ENCODE results near the gene GRIN3B.

Gene GRIN3B

GRCh38 chr19:1006711-1007398, 6.6 kb downstream of the GRIN3B start:
- TF ChIP-seq TCF12 (IDR thresholded peaks at IDR 0.05; ENCODE audit: low read depth) = no peak
- no peak for TF ChIP-seq TAF1 (IDR thresholded peaks at IDR 0.05; ENCODE audit: low read depth)
- no peak for TF ChIP-seq FOXM1 (IDR thresholded peaks at IDR 0.05; ENCODE audit: borderline replicate concordance, low read depth)
- no peak for TF ChIP-seq ZBTB7A (IDR thresholded peaks at IDR 0.05; ENCODE audit: low read depth)
- no peak for TF ChIP-seq EP300 (IDR thresholded peaks at IDR 0.05; ENCODE audit: borderline replicate concordance)
- TF ChIP-seq MAX (IDR thresholded peaks at IDR 0.05) = no peak
- TF ChIP-seq YY1 (IDR thresholded peaks at IDR 0.05; ENCODE audit: low read depth) = no peak
- no peak for TF ChIP-seq TEAD4 (IDR thresholded peaks at IDR 0.05)
- TF ChIP-seq CEBPB (IDR thresholded peaks at IDR 0.05) = no peak

- TF ChIP-seq EGR1 (IDR thresholded peaks at IDR 0.05) (no peak), REST (IDR thresholded peaks at IDR 0.05; ENCODE audit: low read depth) (no peak), CREB1 (IDR thresholded peaks at IDR 0.05; ENCODE audit: low read depth) (no peak), RAD21 (IDR thresholded peaks at IDR 0.05; ENCODE audit: low read depth) (no peak), EP300 (IDR thresholded peaks at IDR 0.05; ENCODE audit: borderline replicate concordance) (no peak), NFIC (IDR thresholded peaks at IDR 0.05) (no peak), TEAD4 (IDR thresholded peaks at IDR 0.05) (no peak)
Observed at GRCh38 chr19:1007399-1008251, 7.4 kb downstream of the GRIN3B start.

GRCh38 chr19:1008268-1009040, 8.2 kb downstream of the GRIN3B start:
- TF ChIP-seq USF1 (IDR thresholded peaks at IDR 0.05) = no peak
- 0 out of 2 replicates have a peak, but pooled peaks have one; percentile 37 for TF ChIP-seq ZBTB7A (IDR thresholded peaks at IDR 0.05; ENCODE audit: low read depth)

GRCh38 chr19:1009041-1009980, 9.1 kb downstream of the GRIN3B start:
- TF ChIP-seq RAD21 (IDR thresholded peaks at IDR 0.05; ENCODE audit: low read depth) (no peak), FOXM1 (IDR thresholded peaks at IDR 0.05; ENCODE audit: borderline replicate concordance, low read depth) (no peak), USF1 (IDR thresholded peaks at IDR 0.05) (no peak)

GRCh38 chr19:1009981-1010538, 9.8 kb downstream of the GRIN3B start:
- TF ChIP-seq ZBTB7A (IDR thresholded peaks at IDR 0.05; ENCODE audit: low read depth) = peak; percentile 64; the same call in 1 of the 2 replicates
- no peak for TF ChIP-seq CEBPB (IDR thresholded peaks at IDR 0.05)

- TF ChIP-seq EGR1 (IDR thresholded peaks at IDR 0.05) (no peak), FOXM1 (IDR thresholded peaks at IDR 0.05; ENCODE audit: borderline replicate concordance, low read depth) (no peak), CREB1 (IDR thresholded peaks at IDR 0.05; ENCODE audit: low read depth) (no peak), YY1 (IDR thresholded peaks at IDR 0.05; ENCODE audit: low read depth) (no peak), TAF1 (IDR thresholded peaks at IDR 0.05; ENCODE audit: low read depth) (no peak), REST (IDR thresholded peaks at IDR 0.05; ENCODE audit: low read depth) (no peak), MAX (IDR thresholded peaks at IDR 0.05) (no peak)
Observed at GRCh38 chr19:1010586-1011510, 10.6 kb downstream of the GRIN3B start.
